Sciatic nerve (tissue), 2 donors: ENCODE data around the gene SMCHD1. TPM values are rescaled to one million over a fixed set of nuclear protein-coding genes. Genes with fewer than 3 reads are reported as not detected.

Experiments
- ATAC-seq: fragments of 200-7000 bp; cut with Tn5 transposase; one replicate; pipeline ENCODE4 v1.9.1; 2020; ENCODE audit warnings: mild to moderate bottlenecking, moderate library complexity
- DNase-seq: peaks from one replicate; pipeline ENCODE4 v3.0.0-alpha.2; 2020; ENCODE audit warnings: low spot score
- intact Hi-C: fragments of 100-400 bp; cut with DNase I; formaldehyde crosslinking; loops from one replicate; pipeline ENCODE4 v1.14.2; 2022
- total RNA-seq: library from RNA; stranded (reverse); fragmentation: NEBNext Ultra II Directional; extraction: Animal tissue kit (Norgen Biotek cat#: 25700); gene quantifications from one replicate; pipeline ENCODE4 v1.2.1, GENCODE V29; 2021
- donor health status: DM: no; HTN: no; CAD: no.
- donor health status: DM: no; HTN: no; CAD: no.

SMCHD1 gene
- total RNA-seq: 93.2 TPM

DNA sequence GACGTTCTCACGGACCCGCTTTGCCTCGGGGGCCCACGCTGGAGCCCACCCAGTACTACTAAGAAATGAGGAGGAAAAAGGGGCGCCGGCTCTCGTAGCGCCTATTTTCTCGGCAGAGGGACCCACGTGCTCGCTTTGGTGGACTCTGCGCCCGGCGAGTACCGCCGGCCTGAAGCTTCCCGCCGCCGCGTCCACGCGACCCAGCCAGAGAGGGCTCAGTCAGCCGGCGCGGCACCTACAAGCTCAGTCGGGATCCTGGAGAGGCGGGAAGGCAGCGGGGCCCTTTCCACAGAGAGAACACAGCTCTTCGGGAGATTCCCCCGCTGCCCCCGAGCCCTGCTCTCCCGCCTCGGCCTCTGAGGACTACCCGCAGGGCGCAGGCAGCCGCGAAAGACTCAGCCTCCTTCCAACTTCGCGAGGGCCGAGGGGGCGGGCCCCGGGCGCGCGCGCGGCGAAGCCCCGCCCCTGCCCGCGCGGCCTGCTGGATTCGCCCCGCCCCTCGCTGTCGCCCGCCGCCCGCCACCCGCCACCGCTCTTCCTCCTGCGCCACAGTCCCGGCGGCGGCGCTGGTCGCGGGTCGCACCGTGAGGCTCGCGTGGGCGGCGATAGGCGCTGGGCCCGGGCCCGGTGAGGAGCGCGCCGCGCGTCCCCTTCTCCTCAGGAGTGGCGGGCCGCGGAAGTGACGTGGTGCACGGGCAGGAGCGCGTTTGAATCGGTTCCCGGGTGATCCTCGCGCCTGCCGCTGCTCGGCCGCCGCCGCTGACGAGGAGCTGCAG is at the start of gene SMCHD1:
TSS of gene SMCHD1 (plus strand) at position 549 of the 776 bp plus-strand sequence. CDS start 350 bp downstream, outside the sequence.
- intact Hi-C loops: loop anchor here (5.0 kb wide), 1 partner anchor 83 kb away; the partner anchor contains the start of genes METTL4 and NDC80
- ATAC-seq (peak; percentile 92), DNase-seq (peak; percentile 93)

DNA sequence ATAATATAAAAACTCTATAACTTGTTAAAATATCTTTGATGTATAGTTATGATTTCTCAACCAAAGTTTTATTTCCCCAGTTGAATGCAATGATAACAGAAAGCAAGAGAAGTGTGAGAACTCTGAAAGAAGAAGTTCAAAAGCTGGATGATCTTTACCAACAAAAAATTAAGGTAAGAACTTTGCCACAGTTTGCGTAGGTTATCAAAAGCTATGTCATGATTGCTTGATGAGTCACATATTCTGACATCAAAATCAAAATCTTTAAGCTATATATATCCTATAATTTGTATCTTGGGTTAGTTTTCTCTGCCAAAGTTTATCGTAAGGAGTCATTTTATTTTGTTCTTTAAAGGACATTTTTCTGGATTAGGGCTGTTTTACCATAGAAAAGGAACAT is 49.2 kb upstream of the SMCHD1 start:
- no peak for DNase-seq
- intact Hi-C loops: no loop called here
- ATAC-seq: no peak

DNA sequence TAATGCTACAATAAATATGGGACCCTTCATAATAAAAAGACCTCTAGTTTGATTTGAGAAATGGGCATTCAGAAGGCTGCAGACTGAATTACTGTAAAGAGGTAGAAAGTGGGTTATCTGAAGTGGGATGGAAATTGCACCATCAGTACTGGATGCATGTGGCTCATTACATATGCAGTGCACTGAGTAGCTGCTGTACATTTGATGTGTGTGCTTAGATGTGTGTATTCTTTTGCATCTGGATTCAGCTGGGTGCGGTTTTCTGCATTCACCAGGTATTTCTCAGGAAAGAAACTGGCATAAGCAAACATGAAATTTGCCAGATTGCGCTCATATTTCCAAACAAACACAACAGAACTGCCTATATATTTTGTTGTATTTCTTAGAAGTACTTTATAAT is 45.9 kb upstream of the SMCHD1 start:
- ATAC-seq: no peak
- no peak for DNase-seq
- intact Hi-C loops: no loop called here

DNA sequence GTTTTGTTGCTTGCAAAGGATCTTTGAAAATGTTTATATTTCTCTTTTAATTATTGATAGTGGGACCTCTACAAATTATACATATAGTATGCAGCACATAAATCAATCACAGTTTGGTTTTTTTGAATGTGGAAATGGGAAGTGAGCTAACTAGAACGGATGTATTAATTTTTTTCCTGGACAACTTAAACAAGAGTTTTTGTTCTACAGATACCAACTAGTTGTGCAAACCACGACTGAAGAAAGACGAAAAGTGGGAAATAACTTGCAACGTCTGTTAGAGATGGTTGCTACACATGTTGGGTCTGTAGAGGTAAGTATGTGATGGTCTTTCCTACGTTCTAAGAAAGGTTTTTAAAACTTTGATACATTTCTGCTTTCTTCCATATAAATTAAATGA is 45.0 kb upstream of the SMCHD1 start:
- intact Hi-C loops: no loop called here
- ATAC-seq: no peak
- no peak for DNase-seq

DNA sequence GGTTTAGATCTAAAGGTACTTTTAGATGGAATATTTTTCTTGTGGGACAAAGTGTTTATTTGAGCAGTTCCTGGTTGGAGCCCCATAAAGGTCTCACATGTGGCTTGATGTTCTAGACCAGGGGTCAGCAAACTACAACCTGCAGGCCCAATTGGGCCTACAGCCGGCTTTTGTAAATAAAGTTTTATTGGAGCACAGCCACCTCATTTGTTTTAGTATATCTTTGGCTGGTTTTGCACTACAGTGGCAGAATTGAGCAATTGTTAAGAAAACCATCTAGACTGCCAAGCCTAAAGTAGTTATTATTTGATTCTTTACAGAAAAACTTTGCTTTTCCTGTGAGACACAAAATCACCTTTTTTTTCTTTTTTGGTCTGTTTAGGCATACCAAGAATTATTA is 42.5 kb upstream of the SMCHD1 start:
- ATAC-seq (no peak), DNase-seq (no peak)
- intact Hi-C loops: no loop called here

DNA sequence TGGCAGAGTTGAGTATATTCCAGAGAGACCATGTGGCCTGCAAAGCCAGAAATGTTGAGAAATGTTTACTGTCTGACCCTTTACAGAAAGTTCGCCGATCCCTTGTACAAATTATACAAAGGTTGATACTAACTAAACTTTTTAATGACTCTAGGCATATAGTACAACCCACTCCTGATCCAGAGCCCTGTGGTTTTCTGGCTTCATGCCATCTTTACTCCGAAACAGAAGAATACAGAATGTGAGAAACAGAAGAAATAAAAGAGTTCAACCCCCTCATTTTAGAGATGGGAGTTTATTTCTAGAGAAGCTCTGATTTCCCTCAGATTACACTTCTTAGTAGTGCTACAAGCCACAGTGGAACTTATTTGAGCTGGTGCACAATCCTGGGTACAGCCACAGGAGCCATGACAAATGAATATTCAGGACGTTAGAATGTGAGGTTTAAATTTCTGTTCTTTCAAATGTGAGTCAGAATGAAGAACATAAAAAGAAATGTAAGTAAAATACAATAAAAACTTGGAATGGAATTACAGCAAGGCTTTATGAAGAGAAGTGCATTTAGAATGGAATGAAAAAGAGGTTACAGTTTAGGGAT is 38.0 kb upstream of the SMCHD1 start:
- intact Hi-C loops: no loop called here
- DNase-seq (no peak), ATAC-seq (no peak)

DNA sequence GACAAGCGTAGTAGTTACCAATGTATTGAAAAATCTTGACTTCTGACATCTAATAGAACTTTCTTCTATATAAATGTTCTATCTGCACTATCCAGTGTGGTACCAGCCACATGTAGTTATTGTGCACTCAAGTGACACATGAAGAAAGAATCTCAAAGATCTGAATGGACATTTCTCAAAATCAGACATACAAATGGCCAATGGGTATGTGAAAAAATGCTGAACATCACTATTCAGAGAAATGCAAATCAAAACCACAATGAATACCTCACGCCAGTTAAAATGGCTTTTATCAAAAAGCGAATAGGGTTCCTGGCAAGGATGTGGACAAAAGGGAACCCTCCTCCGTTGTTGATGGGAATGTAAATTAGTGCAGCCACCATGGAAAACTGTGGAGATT is 37.5 kb upstream of the SMCHD1 start:
- DNase-seq: no peak
- ATAC-seq: no peak
- intact Hi-C loops: no loop called here

DNA sequence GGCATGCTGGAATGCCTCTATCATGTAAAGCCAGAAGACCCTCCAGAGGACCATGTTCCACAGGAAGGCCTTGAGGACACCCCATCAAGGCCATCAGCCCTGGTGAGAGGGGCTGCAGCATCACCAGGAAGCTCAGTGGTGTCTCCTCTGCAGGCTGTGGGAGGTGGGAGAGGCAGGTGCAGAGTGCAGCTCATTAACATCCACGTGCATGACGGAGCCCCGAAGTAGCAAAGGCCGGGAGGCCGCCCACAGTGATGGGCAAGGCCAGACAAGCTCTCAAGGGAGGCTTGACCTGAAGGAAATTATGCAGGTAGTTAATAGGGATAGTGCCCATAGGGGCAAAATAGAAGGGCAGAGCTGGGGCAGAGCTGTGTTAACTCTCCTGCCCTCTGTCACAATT is 30.3 kb upstream of the SMCHD1 start:
- intact Hi-C loops: no loop called here
- ATAC-seq: no peak
- no peak for DNase-seq

DNA sequence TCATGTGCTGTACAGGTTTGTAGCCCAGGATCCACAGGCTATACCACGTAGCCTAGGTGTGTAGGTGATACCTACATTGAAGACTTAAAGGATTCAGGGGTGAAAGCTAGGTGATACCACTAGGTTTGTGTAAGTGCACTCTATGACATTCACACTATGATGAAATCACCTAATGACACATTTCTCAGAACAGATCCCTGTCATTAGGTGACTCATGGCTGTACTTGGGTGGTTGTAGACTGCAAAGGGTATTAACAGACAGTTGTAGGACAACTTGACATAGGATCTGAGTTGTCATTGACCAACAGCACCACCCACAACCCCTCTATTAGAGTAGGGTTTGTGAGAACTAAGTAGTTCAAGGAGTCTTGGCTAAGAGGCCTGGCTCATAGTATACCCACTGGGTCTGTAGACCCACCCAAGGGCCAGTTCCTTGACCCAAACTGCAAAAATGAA is 27.7 kb upstream of the SMCHD1 start:
- DNase-seq (no peak), ATAC-seq (no peak)
- intact Hi-C loops: no loop called here

DNA sequence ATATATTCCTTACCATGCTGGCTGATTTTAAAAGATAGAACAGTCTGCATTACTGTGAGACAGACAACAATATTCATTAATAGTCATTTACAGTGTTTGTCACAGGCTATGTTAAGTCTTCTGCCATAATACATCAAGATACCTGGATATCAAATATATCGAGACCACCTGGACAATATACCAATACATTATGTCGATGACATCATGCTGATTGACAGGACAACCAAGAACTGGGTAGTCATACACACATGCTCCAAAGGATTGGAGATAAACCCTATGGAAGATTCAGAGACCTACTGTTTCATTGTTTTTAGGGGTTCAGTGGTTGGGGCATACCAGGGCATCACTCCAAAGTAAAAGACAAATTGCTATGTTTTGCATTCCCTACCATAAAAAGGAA is 26.5 kb upstream of the SMCHD1 start:
- ATAC-seq: no peak
- intact Hi-C loops: no loop called here
- DNase-seq: no peak

DNA sequence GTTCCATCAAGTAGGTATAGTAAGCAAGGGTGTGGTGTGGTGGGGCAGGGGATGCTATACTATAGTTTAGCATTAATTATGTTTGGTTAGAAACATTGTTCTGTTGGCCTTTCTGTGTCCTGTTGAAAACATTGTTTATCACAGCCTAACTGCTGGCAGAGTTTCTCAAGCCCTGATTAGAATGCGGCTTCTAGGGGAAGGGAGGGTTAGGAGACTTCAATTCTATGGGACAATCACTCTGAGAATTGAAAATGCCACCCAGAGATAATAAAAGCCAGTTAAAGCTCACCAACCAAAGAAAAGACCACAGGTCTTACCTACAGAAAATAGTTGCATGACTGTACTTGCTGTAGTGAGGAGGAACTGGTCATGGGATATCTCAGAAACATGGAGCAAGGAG is 19.9 kb upstream of the SMCHD1 start:
- ATAC-seq (no peak), DNase-seq (no peak)
- intact Hi-C loops: no loop called here

DNA sequence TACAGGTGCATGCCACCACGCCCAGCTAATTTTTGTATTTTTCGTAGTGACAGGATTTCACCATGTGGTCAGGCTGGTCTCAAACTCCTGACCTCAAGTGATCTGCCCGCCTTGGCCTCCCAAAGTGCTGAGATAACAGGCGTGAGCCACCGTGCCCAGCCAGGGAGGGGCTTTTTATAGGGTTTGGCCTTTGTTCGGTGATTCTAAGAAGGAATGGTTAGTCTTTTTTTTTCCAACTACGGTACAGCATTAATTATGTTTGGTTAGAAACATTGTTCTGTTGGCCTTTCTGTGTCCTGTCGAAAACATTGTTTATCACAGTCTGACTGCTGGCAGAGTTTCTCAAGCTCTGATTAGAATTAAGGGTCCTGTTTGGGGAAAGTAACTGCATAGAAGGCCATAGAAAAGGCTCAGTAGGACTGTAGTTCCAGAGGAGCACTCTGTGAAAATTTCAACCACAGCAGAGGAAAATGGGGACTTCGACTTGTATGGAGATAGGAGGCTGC is 19.3 kb upstream of the SMCHD1 start:
- DNase-seq (no peak), ATAC-seq (peak; percentile 36)
- intact Hi-C loops: no loop called here

DNA sequence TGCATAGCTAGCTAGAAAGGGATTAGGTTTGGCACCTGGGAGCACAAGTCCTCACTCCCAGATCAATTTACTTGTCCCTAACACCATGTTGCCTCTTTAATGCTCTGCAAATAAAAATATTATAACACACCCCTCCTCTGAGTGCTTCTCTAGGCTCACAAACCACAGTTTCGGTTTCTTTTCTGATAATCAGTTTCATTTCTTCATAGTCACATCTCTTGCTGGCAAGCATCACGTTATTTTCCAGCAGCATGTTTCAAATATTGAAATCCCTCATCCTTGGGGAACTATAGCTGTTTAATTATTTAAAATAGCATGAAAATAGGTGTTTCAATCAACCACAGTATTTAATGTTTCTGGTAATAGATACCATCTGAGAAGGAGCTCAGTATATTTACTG is 13.9 kb upstream of the SMCHD1 start:
- DNase-seq (no peak), ATAC-seq (peak; percentile 56)
- intact Hi-C loops: no loop called here

DNA sequence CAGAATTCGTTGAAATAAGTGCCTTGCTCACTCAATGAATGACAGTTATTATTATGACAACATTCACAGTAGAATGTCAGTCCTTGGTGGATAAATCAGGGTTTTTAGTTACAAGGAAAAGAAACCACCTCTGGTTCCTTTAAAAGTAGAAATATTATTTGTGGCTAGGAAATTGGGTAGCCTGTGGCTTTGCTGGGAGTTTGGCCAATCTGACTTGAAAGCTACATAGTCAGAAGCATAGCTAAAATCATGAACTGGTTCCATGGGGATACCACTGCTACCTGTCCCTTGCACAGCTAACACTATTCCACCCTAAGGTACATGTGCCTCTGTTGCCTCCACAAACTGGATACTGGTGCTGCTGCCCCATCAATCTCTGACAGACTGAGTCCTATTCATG is 12.8 kb upstream of the SMCHD1 start:
- ATAC-seq: peak; percentile 10
- no peak for DNase-seq
- intact Hi-C loops: no loop called here

DNA sequence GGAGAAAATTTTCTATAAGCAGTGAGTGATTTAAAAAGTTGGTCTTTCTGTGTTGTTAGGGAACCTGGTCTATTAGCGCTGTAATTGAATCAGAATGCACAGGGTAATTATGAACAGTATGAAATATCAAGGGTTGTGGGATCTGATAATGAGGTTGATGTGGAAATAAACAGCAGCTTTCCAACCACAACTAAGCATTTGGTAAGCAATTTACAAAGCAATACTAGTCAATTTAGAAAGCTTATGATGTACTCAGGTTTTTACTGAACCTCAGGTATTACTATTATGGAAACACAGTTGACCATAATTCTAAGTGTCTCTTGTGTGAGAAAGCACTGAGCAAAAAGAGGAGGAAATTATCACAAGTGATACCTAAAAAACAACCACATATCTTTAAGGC is 11.0 kb upstream of the SMCHD1 start:
- no peak for DNase-seq
- intact Hi-C loops: no loop called here
- no peak for ATAC-seq

DNA sequence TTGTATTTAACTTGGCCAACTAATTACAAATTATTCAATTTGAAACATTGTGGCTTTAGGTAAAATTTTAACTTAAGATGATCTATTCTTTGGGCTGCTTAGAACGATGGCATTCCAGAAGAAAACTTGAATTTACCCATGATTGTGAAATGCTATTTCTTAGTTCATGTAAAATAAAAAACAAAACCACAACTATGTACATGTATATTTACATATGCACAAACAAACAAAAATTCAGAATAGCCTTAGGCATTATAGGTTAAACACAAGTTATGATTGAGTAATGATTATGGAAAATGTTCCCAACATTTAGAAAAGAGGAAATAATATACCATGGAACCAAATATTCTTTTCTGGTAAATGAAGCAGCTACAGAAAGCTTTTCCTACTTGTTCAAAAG is 3.5 kb upstream of the SMCHD1 start:
- ATAC-seq (no peak), DNase-seq (no peak)
- intact Hi-C loops: no loop called here

DNA sequence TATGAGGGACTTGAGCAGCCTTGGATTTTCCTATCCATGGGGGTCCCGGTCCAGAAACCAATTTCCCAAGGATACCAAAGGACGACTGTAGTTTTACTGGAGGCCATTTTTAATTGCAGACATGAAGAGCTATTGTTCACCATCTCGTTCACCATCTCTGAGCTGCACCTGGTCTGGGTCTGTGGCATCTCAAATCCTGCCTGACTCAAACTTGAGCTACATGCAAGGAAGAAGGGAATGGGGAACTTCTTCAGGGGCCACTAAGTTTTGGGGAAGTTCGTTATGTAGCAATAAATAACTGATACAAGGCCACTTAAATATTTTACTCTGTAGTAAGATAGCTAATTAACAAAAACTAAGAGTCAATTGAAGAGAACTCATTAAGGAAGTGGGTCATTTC is 2.1 kb upstream of the SMCHD1 start:
- ATAC-seq (no peak), DNase-seq (no peak)
- intact Hi-C loops: no loop called here

DNA sequence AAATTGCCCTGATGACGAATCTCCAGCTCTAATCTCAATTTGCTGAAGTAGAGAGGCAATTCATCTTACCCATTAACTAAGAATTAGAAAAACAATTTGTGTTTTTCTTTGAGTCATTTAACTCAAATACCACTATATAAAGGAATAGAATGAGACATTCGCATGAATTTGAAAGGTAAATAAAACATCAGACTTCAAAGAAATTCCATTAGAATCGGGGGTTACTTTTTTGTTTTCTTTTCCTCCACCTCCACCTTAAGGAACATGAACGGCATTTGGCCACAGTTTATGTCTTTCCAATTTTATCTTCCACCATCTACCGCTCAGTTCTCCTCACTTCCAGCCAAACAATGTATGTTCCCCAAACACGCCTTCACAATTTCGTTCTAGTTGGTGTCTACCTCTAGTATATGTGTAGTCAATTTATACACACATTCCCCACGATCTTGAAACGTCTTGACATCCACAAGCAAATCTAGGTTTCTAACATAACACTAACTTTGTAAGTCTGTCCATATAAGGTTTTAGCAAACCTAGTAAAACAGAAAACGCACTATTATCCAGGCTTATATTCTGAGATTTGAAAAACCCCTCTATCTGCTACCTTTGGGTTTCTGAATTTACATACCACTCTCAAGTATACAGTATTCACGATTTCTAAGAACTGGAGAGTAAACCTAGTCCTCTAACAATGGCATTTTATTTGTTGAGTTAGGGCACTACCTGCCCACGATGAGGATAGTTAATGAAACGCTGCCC is 1.2 kb upstream of the SMCHD1 start:
- intact Hi-C loops: no loop called here
- ATAC-seq (no peak), DNase-seq (no peak)

DNA sequence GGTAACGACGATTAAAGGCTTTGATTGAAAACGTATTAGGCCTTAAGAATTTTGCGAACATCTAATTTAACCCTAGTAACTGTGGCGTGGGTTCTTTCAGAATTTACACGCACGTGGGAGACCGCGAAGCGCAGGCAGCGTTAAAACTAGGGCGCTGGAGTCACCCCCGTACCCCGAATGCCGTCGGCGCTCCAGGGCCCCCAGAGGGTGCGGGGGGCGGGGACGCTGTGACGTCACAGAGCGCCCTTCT is 673 bp upstream of the SMCHD1 start:
- ATAC-seq: peak; percentile 81
- intact Hi-C loops: loop anchor here (5.0 kb wide), 1 partner anchor 83 kb away; the partner anchor contains the start of genes METTL4 and NDC80
- no peak for DNase-seq

DNA sequence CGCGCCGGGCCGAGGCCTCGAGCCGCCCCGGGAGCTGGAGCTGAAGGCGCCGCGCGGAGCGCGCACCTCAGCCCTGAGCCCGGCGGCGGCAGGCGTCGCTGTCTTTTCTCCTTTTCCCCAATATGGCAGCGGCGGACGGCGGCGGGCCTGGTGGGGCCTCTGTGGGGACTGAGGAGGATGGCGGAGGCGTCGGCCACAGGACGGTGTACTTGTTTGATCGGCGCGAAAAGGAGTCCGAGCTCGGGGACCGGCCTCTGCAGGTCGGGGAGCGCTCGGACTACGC is 369 bp downstream of the SMCHD1 start:
- DNase-seq (no peak), ATAC-seq (no peak)
- intact Hi-C loops: loop anchor here (5.0 kb wide), 1 partner anchor 84 kb away; the partner anchor contains the start of genes METTL4 and NDC80
